Activated CD4-positive, alpha-beta T cell treated with anti-CD3 and anti-CD28 coated beads, Interleukin-2, amount 50 U/mL, for 48 hours (primary cell): ENCODE results near the gene RAB21.
"Not testable (repeated sequence)": the region's sequence is repeated elsewhere in the genome, so short reads cannot be mapped to it uniquely, and the experiment has no call there.

Experiments
- DNase-seq, 2 experiments: peaks; one replicate each; pipeline ENCODE4 v3.0.0-alpha.2; 2020

Gene RAB21

DNA sequence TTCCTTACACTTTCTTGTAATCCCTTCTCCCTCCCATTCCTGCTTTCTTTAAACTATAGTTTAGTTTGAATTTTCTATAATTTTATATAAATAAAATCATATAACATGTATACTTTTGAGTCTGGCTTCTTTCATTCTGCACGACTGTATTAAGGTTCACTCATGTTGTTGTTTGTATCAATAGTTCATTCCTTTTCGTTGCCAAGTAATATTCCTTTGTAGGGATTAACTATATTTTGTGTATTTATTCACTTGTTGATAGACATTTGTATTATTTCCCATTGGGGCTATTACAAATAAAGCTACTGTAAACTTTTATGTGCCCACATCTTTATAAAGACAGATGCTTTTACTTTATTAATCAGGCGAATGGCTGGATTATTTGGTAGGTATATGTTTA, 45.5 kb downstream of the RAB21 start:
- no peak for DNase-seq

DNA sequence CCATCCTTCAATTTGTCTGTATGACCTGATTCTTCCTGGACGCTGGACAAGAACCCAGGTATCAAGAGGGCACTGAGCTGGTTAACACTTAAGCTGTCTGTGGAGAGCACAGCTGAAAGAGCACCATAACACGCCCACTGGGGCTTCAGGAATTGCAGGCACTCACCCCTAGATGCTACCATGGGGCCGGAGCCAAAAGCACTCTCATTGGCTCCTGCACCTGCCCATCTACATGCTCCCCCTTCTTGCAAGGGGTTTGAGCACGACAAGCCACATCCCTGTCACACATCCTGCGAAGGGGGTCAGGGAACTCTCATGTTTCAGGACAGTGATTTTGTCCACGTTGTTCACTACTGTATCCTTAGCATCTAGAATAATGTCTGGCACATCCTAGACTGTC, 49.8 kb downstream of the RAB21 start:
- no peak for DNase-seq

DNA sequence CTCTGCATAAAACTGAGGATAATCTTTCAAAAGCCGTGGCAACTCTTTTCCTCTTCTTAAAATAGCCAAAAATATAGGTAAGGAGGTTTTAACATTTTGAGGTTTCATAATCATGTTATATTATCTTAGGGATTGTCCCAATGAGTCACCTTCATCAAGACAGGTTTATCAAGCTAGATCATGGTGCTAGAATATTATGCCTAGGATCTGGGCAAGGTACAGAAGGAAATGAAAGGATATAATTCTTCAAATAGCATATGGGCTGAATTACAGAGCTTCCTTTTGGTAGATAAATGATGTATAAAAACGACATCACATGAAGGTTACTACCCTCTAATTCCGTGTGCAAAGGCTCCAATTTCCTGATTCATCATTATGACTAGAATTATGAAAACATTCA, 56.3 kb downstream of the RAB21 start:
- no peak for DNase-seq

DNA sequence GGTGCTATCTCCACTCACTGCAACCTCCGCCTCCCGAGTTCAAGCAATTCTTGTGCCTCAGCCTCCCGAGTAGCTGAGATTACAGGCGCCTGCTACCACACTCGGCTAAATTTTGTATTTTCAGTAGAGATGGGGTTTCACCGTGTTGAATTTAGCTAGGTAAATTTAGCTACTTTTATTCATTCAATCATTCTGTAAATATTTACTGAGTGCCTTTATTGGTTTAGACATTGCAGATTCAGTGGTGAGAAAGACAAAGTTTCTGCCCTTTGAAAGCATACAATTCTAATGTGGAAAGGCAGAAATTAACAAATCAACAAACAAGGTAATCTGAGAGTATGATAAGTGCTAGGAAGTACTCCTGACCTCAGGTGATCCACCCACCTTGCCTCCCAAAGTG, 60.6 kb downstream of the RAB21 start:
- not testable (repeated sequence) for DNase-seq

DNA sequence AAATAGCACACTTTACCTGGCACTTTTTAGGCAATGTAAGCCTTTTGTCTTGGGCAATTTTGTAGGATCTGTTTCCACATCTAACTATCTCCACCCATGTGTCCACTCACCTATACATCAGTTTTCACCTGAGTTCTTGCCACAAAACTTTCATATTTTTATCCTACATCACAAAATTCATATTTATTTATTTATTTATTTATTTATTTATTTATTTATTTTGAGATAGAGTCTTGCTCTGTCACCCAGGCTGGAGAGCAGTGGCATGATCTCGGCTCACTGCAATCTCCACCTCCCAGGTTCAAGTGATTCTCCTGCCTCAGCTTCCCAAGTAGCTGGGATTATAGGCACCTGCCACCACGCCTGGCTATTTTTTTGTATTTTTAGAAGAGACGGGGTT, 67.4 kb downstream of the RAB21 start:
- DNase-seq = not testable (repeated sequence)

DNA sequence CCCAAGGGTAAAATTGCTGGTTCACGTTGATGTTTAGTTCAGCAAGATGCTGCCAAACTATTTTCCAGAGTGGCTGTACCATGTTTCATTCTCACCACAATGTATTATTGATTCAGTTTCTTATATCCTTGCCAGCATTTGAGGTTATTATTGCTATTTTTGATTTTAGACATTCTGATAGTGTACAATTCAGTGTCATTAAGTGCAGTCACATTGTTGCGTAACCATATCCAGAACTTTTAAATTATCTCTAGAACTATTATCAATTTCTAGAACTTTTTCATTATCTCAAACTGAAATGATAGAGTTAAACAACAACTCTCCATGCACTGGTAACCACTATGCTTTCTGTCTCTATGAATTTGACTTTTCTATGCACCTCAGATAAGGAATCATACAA, 74.2 kb downstream of the RAB21 start:
- DNase-seq = no peak

DNA sequence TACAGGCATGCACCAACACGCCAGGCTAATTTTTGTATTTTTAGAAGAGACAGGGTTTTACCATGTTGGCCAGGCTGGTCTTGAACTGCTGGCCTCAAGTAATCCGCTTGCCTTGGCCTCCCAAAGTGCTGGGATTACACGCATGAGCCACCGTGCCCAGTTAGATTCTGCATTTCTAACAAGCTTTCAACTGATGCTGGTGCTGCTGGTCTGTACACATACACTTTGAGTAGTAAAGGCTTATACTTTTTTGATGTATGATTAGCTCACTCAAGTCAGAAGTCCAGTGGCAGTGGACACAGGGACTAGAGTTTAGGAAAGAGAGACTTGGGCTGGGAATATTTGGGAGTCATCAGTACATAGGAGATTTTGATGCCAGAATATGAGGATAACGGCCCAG, 82.7 kb downstream of the RAB21 start:
- DNase-seq = no peak

DNA sequence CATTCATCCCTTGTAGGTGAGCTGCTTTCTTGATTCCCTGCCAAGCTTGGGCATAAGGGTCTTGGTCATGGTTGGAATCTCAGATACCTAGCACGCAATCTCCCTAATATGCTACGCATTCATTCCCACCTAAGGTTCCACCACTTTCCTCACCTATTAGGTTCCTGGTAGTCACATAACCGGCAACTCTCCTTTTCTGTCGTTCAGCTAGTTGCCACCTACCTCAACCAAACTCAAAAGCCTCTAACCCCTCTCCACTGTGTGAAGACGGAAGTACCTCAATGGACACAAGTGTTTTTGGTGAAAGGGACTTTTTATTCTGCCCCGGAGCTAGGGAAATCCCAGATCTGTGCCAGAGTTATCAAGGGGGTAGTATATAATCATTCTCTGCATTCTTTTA, 83.6 kb downstream of the RAB21 start:
- DNase-seq = no peak

DNA sequence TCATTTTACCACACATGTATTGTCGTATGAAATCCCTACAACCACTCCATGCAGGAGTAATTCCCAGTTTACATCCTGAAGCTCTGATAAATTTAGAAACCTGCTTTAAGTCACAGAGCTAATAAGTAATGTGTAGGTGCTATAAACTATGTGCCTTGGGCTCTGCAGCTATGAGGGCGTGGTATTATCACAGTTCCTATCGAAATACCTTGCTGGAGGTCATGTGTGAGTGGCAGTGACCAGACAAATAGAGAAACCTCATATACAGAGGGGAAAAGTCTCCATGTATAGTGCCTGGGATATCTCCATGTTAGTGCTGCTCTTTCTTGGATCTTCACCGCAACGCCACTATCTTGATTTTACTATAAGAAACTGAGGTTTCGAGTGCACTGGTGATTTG, 84.0 kb downstream of the RAB21 start:
- no peak for DNase-seq

DNA sequence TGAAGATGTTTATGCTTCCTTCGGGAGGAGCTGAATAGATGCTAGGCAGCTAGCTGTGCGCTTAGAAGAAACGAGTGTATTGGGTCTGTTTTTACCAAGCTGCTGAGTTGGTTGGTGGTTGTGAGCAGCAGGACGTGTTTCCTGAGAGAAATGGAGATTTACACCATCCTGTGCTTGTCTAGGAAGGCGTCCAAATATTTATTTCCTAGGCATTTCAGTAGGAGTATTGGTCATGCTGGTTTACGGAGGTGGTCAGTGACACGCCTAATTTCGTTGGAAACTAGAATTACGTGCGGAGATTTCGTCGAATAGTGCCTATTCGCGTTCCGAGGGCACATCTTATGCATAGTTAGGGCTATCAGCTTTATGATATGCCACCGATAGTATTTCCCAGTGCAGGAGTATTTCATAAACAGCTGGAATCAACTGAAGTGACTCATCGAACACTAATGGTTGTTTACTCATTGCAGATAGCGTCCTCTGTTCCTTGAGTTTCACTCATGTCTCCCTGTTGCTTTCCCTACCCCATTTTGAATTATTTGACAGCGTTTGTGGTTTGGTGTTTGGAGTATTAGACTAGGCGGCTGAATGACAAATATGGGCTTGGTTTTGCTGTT, 85.7 kb downstream of the RAB21 start:
- DNase-seq = peak in 1 of 2 experiments; percentile 13

DNA sequence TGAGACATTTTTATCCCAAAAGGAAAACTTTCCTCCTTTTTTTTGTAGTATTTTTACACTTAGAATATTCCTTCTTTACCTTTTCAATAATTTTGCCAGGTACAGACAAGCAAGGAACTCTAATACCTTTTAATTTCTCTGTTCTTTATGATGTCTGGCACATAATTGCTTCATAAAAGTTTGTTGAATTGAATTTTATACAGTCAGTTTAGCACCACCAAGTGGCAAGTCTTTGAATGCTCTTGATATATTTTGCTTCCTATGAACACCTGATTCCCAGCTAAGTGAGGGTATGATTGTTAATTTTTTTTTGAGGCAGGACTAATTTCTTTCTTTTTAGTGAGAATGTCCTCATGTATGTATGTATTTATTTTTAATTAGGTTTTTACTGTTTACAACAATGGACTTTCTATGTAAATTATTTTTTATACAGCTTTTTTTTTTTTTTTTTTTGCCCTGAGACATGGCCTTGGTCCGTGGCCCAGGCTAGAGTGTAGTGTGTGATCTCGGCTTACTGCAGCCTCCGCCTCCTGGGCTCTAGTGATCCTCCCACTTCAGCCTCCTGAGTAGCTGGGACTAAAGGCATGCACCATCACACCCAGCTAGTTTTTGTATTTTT, 91.8 kb downstream of the RAB21 start:
- DNase-seq = no peak

DNA sequence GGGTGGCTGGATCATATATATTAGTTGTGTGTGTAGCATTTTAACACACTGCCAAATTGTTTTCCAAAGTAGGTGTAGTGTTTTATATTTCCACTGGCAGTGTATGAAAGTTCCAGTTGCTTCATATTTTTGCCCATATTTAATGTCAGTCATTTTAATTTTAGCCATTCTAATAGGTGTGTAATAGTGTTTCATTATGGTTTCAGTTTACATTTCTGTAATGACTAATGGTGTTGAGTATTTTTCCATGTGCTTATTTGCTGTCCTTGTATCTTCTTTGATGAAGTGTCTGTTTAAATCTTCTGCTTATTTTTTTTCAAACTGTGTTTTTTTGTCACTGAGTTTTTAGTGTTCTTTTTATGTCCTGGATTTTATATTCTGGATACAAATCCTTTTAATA, 93.5 kb downstream of the RAB21 start:
- DNase-seq = no peak

DNA sequence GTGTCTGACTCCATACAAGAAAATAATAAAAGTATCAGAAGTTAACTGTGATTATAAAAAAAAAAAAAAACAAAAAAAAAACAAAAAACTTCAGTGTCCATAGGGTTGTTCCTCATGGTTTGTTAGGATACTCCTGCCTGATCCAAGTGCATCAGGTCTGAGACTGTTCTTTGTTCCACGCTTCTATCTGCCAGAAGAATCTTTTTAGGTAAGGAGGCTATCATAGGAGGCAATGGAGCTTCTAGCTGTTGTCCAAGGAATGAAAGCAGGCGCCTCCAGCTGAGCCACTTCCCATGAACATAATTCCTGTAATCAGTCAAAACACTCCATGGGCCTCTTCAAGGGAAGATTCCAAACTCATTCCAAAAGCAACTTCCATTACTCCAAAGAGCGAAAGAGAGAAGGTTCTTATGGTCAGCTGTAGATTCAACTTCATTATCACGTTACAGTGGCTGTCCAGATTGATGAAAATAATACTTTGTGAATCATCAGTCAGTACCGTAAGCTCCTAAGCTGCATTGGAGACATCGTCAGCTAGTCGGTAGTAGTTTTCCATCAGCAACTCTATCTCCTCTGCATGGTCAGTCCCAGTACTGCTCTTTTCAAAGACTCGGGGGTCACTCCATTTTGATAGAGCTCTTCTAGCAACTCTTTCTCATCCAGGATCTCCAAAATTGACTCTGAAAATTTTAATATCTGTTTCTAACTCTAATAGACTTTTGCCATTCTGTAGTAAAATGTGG, 94.6 kb downstream of the RAB21 start:
- no peak for DNase-seq
